HepG2 (cell line): ENCODE data around the gene TUBB. TPM values are rescaled to one million over a fixed set of nuclear protein-coding genes. Genes with fewer than 3 reads are reported as not detected.

Experiments
- CEBPG ChIP-seq: IDR thresholded peaks from 2 replicates; pipeline ENCODE4 v1.6.1; 2016
- CSRNP2 ChIP-seq: sonication (generic); formaldehyde crosslinking; conservative IDR thresholded peaks from 2 replicates; pipeline ENCODE4 v1.8.0; 2022; ENCODE audit warnings: low read depth, missing genetic modification reagents
- EHMT2 ChIP-seq: fragments of 200-600 bp; sonication (generic); IDR thresholded peaks from 2 replicates; pipeline ENCODE4 v1.7.0; 2017; ENCODE audit warnings: antibody characterized with exemption, low read depth, low read length, borderline replicate concordance
- TERF1 ChIP-seq: sonication (generic); formaldehyde crosslinking; IDR thresholded peaks from 2 replicates; pipeline ENCODE4 v1.8.0; 2022; ENCODE audit warnings: mild to moderate bottlenecking, missing genetic modification reagents, moderate library complexity
- polyA plus RNA-seq, 8 experiments: library from polyadenylated mRNA; depleted of rRNA in 3 of 8; stranded (reverse) in 7 of 8; unstranded in 1 of 8; fragments of >200 nt; fragmentation: Illumina TruSeq in 4 of 8; extraction: Trizol in 4 of 8; gene quantifications; 2 replicates each; pipeline versions ENCODE4 v1.2.1 to v1.2.3, GENCODE V29; 2011 to 2016; ENCODE audit warnings: low read depth in 4 of 8, missing spikeins in 1 of 8, mixed read lengths in 1 of 8; ENCODE audit not compliant: insufficient read depth in 1 of 8
- total RNA-seq, 5 experiments: library from RNA; depleted of rRNA; stranded (reverse); fragments of >200 nt; fragmentation: Illumina TruSeq; extraction: Trizol; gene quantifications; 2 replicates each; pipeline ENCODE4 v1.2.3, GENCODE V29; 2016; ENCODE audit warnings: low read depth in 1 of 5
- TF ChIP-seq, protein P1 (sequence below): sonication (generic); formaldehyde crosslinking; IDR thresholded peaks from 2 replicates; pipeline ENCODE4 v1.5.0; 2020; ENCODE audit warnings: mild to moderate bottlenecking, missing genetic modification reagents, borderline replicate concordance

Gene TUBB
- total and polyA plus RNA-seq, 2 of the 13 experiments (the other 11 are each of a cell fraction or from before 2014, with no cell fraction given), result 911 to 1,163 TPM

DNA sequence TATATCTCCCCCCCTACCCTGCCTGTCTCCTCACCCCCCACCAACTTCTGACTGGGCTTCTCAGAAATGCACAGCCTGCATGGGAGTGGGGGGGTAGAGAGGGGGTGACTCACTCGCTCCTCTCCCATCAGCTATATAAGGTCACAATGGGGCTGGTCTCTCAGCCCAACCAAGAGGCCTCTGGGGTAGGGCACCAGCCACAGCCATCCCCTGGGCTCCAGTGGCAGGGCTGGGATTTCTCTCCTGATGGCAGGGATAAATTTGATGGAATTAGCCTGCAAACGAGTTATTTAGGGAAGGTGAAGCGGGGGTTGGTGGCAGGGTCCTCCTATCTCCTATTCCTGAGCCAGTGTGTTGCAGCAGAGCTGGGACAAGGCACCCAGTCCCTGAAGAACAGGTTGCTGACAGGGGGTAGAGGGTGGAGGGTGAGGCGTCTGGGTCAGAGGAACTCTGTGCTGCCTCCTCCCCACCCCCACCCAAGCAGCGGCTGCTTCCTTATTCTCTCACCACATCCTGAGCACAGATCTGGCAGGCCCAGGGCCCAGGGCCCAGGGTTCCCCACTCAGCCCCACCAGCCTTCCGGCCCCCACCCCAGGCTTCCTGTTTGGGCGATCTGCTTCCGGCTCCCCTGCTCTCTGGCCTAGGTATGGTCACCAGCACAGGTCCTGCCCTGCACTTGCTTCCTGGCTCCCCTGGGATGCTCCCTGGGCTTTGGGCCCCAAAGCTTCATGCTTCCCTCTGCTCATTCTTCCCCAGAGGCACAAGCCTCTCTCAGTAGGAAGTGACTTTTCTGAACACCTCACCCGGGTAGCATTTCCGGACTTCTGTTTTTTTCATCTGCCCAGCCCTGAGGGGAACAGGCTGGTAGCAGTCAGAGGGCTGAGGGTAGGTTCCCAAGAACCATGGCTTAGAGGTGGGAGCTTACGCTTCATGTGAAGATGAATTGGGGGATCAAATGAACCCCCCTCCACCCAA, 37.7 kb upstream of the TUBB start (continued):
- TF ChIP-seq, protein P1, sequence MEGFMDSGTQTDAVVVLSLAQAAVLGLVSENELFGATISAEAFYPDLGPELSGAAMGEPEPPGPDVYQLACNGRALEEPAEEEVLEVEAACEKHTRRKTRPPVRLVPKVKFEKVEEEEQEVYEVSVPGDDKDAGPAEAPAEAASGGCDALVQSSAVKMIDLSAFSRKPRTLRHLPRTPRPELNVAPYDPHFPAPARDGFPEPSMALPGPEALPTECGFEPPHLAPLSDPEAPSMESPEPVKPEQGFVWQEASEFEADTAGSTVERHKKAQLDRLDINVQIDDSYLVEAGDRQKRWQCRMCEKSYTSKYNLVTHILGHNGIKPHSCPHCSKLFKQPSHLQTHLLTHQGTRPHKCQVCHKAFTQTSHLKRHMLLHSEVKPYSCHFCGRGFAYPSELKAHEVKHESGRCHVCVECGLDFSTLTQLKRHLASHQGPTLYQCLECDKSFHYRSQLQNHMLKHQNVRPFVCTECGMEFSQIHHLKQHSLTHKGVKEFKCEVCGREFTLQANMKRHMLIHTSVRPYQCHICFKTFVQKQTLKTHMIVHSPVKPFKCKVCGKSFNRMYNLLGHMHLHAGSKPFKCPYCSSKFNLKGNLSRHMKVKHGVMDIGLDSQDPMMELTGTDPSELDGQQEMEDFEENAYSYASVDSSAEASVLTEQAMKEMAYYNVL (CRISPR knock-in tag), result no peak
- TF ChIP-seq CEBPG (CRISPR knock-in tag), result no peak
- no peak for TF ChIP-seq EHMT2
- no peak for TF ChIP-seq CSRNP2 (CRISPR knock-in tag)
- TF ChIP-seq TERF1 (CRISPR knock-in tag), result no peak
